Heart left ventricle (tissue), 13 donors: ENCODE results near the gene CENPU.

Experiments used
- CTCF ChIP-seq, 12 donors: fragments of 200-600 bp; sonication (generic) in 4 of 12; IDR thresholded peaks; one replicate each; pipeline versions ENCODE4 v1.5.0 to v1.8.0; 2018 to 2022; ENCODE audit warnings: antibody characterized with exemption in 12 of 12, mild to moderate bottlenecking in 5 of 12
- POLR2A ChIP-seq, 2 donors: fragments of 450-650 bp; IDR thresholded peaks; one replicate each; pipeline ENCODE4 v1.6.1; 2017; ENCODE audit warnings: antibody characterized with exemption in 2 of 2, mild to moderate bottlenecking in 2 of 2, moderate library complexity in 2 of 2
- donor health status: ischemic (EF 13 %, LVEDD 7.1; RV severe dilation, severe dysfunction).
- donor health status: DM: no; HTN: yes; CAD: no.
- donor health status: DM: no; HTN: no; CAD: no.
- donor health status: ischemic (EF 25% LVEDD 6.9; RV normal size, moderate dysfunction).
- donor health status: ischemic (EF 25% LVEDD 5.7; RV mildly dilated, moderate dysfunction).
- donor health status: ischemic (EF 35%, LVEDD 5.7; RV mildly dilated, moderate dysfunction).
- donor health status: nonischemic (EF 11% LVEDD 7.7; RV severe dilation, severe dysfunction).
- donor health status: DM: yes; HTN: yes; CAD: no.
- donor health status: PGD.
- donor health status: ischemic (EF 29% LVEDD 5.4; RV normal size, mild dysfunction).
- donor health status: nonischemic (EF 23%, LVEDD 6.1; RV moderate dilation, normal function).

GRCh38 chr4:184752496-184753275 is 18.8 kb upstream of the CENPU start:
- TF ChIP-seq CTCF (IDR thresholded peaks at IDR 0.05) (no peak), POLR2A (IDR thresholded peaks at IDR 0.05) (no peak)
